Measurements from ENCODE around the gene ROBO1.

Gene ROBO1

DNA sequence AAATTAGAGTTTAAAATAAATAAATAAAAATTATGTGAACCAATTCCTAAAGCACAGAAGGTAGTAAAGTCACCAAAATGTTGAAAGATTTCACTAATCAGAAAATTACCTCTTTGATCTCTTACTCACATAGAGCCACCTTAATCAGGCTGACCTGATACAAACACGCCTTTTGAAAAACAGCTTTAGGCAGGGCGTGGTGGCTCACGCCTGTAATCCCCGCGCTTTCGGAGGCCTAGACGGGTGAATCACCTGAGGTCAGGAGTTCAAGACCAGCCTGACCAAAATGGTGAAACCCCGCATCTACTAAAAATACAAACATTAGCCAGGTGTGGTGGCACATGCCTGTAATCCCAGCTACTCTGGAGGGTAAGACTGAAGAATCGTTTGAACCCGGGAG lies 1197.3 kb downstream of the ROBO1 start:
- H3K4me3 ChIP-seq (ENCODE audit: low read depth, low read length): no peak overlapping the region
- TF ChIP-seq, protein P1, sequence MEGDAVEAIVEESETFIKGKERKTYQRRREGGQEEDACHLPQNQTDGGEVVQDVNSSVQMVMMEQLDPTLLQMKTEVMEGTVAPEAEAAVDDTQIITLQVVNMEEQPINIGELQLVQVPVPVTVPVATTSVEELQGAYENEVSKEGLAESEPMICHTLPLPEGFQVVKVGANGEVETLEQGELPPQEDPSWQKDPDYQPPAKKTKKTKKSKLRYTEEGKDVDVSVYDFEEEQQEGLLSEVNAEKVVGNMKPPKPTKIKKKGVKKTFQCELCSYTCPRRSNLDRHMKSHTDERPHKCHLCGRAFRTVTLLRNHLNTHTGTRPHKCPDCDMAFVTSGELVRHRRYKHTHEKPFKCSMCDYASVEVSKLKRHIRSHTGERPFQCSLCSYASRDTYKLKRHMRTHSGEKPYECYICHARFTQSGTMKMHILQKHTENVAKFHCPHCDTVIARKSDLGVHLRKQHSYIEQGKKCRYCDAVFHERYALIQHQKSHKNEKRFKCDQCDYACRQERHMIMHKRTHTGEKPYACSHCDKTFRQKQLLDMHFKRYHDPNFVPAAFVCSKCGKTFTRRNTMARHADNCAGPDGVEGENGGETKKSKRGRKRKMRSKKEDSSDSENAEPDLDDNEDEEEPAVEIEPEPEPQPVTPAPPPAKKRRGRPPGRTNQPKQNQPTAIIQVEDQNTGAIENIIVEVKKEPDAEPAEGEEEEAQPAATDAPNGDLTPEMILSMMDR (IDR thresholded peaks at IDR 0.05; ENCODE audit: low read depth, low read length): no peak

DNA sequence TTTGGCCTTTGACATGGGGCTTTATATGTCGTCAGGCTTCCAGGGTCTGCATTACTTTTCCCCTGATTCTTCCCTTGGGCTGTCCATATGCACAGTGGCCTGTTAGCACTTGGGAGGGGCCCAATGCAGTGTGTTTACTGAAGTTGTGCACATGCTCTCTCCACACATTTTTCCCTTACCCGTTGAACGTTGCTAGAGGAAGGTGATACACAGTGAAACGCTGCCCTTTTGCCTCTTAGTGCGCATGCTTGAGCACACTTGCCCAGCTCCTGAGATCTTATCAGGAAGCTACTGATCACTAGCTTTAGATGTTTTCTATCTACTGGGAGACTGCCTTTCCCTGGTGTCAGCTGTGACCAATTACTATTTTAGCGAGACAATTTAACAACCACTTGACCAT lies 1198.0 kb downstream of the ROBO1 start:
- TF ChIP-seq, protein P1 (IDR thresholded peaks at IDR 0.05; ENCODE audit: low read depth, low read length): no peak
- H3K4me3 ChIP-seq (ENCODE audit: low read depth, low read length): no peak overlapping the region

DNA sequence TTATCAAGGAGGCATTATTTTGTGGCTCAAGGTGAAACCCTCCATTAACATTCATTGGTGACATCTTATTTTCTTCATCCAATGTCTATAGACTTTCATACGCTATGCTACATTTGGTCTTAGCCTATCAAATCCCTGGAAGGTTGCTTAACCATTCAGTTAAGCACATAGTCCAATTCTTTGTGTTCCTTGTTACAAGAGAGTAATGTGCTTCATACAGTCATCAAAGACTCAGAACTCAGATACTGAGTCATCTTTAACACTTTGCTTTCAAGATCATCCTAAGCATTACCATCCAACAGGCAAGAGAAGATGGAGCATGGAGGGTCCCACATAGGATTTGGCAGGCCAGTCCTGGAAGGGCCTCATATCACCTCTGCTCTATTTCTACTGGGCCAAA lies 1202.1 kb downstream of the ROBO1 start:
- no peak overlapping the region for H3K4me3 ChIP-seq (ENCODE audit: low read depth, low read length)
- TF ChIP-seq, protein P1 (IDR thresholded peaks at IDR 0.05; ENCODE audit: low read depth, low read length): no peak

DNA sequence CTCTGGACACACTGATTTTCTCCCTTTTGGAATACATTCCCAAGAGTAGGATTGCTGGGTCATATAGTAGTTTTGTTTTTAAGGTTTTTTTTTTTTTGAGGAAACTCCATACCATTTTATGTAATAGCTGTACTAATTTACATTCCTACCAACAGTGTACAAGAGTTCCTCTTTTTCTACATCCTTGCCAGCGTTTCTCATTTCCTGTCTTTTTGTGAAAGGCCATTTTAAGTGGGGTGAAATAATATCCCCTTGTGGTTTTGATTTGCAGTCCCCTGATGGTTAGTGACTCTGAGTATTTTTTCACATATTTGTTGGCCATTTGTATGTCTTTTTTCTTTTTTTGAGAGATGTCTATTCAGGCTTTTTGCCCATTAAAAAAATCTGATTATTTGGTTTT lies 1205.5 kb downstream of the ROBO1 start:
- H3K4me3 ChIP-seq (ENCODE audit: low read depth, low read length): no peak overlapping the region
- TF ChIP-seq, protein P1 (IDR thresholded peaks at IDR 0.05; ENCODE audit: low read depth, low read length): no peak
